ENCODE data around the gene ARHGEF11.

DNA sequence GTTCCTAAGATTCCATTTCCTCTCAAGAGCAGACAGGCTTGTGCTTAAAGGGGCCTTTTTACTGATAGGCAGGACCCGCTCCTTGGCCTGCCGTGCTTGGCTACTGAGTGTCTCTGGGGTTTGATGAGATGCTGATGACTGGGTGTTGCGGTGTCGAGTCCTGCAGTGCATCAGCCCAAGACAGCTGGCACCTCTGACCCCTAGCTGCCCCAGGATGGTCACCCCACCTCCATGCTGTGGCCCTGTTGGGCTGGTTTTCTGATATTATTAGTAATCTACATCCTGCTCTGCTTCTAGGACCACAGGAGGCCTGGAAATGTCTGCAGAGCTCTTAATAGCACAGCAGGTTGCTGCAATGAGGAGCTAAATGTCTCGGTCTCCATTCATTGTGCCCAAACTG is 96.4 kb downstream of the ARHGEF11 start:
- TF ChIP-seq, protein P1, sequence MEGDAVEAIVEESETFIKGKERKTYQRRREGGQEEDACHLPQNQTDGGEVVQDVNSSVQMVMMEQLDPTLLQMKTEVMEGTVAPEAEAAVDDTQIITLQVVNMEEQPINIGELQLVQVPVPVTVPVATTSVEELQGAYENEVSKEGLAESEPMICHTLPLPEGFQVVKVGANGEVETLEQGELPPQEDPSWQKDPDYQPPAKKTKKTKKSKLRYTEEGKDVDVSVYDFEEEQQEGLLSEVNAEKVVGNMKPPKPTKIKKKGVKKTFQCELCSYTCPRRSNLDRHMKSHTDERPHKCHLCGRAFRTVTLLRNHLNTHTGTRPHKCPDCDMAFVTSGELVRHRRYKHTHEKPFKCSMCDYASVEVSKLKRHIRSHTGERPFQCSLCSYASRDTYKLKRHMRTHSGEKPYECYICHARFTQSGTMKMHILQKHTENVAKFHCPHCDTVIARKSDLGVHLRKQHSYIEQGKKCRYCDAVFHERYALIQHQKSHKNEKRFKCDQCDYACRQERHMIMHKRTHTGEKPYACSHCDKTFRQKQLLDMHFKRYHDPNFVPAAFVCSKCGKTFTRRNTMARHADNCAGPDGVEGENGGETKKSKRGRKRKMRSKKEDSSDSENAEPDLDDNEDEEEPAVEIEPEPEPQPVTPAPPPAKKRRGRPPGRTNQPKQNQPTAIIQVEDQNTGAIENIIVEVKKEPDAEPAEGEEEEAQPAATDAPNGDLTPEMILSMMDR (IDR thresholded peaks at IDR 0.05; ENCODE audit: low read depth, low read length, poor library complexity, severe bottlenecking): no peak
- no peak for TF ChIP-seq EZH2phosphoT487 (IDR thresholded peaks at IDR 0.05; ENCODE audit: borderline replicate concordance, low read length)

Measured in DOHH2 (cell line).